NCI-H2107 treated with DMSO at 0.1 percent for 48 hours (cell line): ENCODE data around the gene COPZ1.

Source experiments
- DNase-seq: peaks from one replicate; lab custom pipeline; 2025; ENCODE audit not compliant: unreplicated experiment; lab: John Stamatoyannopoulos, UW

The COPZ1 gene

GRCh38 chr12:54358191-54358944, 33.4 kb downstream of the COPZ1 start:
- peak; percentile 63 for DNase-seq

GRCh38 chr12:54358945-54359761, 34.2 kb downstream of the COPZ1 start:
- DNase-seq: peak; percentile 99

- DNase-seq: no peak
Observed at GRCh38 chr12:54359762-54360351, 34.9 kb downstream of the COPZ1 start.

GRCh38 chr12:54360717-54361456, 36.0 kb downstream of the COPZ1 start:
- DNase-seq: peak; percentile 82

GRCh38 chr12:54363047-54363446, 38.1 kb downstream of the COPZ1 start:
- no peak for DNase-seq

- no peak for DNase-seq
Observed at GRCh38 chr12:54363618-54364017, 38.7 kb downstream of the COPZ1 start.

GRCh38 chr12:54364413-54364812, 39.5 kb downstream of the COPZ1 start, which contains the start of gene GPR84:
Gene GPR84, minus strand, starts transcription at chr12:54364486. Its CDS starts 635 bp downstream, at chr12:54363851.
- no peak for DNase-seq

- no peak for DNase-seq
Observed at GRCh38 chr12:54368025-54368708, 43.2 kb downstream of the COPZ1 start.

GRCh38 chr12:54368709-54369596, 44.0 kb downstream of the COPZ1 start:
- peak; percentile 74 for DNase-seq

- no peak for DNase-seq
Observed at GRCh38 chr12:54369597-54370131, 44.7 kb downstream of the COPZ1 start.

GRCh38 chr12:54370171-54370730, 45.3 kb downstream of the COPZ1 start:
- no peak for DNase-seq

- no peak for DNase-seq
Observed at GRCh38 chr12:54371328-54372112, 46.6 kb downstream of the COPZ1 start.

- peak; percentile 24 for DNase-seq
Observed at GRCh38 chr12:54372113-54372806, 47.3 kb downstream of the COPZ1 start.

- DNase-seq: no peak
Observed at GRCh38 chr12:54373649-54374561, 49.0 kb downstream of the COPZ1 start.

- no peak for DNase-seq
Observed at GRCh38 chr12:54374562-54375258, 49.8 kb downstream of the COPZ1 start.

GRCh38 chr12:54375259-54375579, 50.3 kb downstream of the COPZ1 start:
- no peak for DNase-seq
